T-helper 17 cell (primary cell): Measurements from ENCODE around the gene DAND5. TPM values are rescaled to one million over a fixed set of nuclear protein-coding genes. Genes with fewer than 3 reads are reported as not detected.

ENCODE experiments used
- ATAC-seq: fragments of 150-1000 bp; cut with Tn5 transposase; 2 replicates; pipeline ENCODE4 v1.10.0; 2021; ENCODE audit warnings: mild to moderate bottlenecking, moderate library complexity
- DNase-seq, 3 donors: peaks; one replicate each; pipeline versions ENCODE4 v3.0.0 to v3.0.0-alpha.2; 2020 to 2021
- H3K9me3 ChIP-seq: one replicate; pipeline ENCODE4 v1.7.0; 2013; ENCODE audit warnings: low read length, mild to moderate bottlenecking; ENCODE audit not compliant: control insufficient read depth, poor library complexity, severe bottlenecking
- H3K27ac Mint-ChIP-seq: one replicate; pipeline ENCODE4 v1.8.0; 2022; ENCODE audit warnings: mild to moderate bottlenecking, moderate library complexity, mixed read lengths
- H3K27me3 Mint-ChIP-seq: one replicate; pipeline ENCODE4 v1.8.0; 2022; ENCODE audit warnings: mixed read lengths
- H3K36me3 Mint-ChIP-seq: one replicate; pipeline ENCODE4 v1.8.0; 2022; ENCODE audit warnings: low read depth, mixed read lengths
- H3K4me1 Mint-ChIP-seq: one replicate; pipeline ENCODE4 v1.8.0; 2022; ENCODE audit warnings: mild to moderate bottlenecking, mixed read lengths
- H3K4me3 Mint-ChIP-seq: one replicate; pipeline ENCODE4 v1.8.0; 2022; ENCODE audit warnings: mild to moderate bottlenecking, moderate library complexity, mixed read lengths
- total RNA-seq, 4 donors: library from RNA in 2 of 4; stranded (reverse) in 2 of 4; gene quantifications; one replicate each; pipeline ENCODE4 v1.2.3 and lab custom pipeline; 2022 to 2026

The DAND5 gene, protein sequence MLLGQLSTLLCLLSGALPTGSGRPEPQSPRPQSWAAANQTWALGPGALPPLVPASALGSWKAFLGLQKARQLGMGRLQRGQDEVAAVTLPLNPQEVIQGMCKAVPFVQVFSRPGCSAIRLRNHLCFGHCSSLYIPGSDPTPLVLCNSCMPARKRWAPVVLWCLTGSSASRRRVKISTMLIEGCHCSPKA
- not detected for total RNA-seq
- total RNA-seq (lab: John Stamatoyannopoulos, UW): 0 to 0.12 reads per million in 2 donors

DNA sequence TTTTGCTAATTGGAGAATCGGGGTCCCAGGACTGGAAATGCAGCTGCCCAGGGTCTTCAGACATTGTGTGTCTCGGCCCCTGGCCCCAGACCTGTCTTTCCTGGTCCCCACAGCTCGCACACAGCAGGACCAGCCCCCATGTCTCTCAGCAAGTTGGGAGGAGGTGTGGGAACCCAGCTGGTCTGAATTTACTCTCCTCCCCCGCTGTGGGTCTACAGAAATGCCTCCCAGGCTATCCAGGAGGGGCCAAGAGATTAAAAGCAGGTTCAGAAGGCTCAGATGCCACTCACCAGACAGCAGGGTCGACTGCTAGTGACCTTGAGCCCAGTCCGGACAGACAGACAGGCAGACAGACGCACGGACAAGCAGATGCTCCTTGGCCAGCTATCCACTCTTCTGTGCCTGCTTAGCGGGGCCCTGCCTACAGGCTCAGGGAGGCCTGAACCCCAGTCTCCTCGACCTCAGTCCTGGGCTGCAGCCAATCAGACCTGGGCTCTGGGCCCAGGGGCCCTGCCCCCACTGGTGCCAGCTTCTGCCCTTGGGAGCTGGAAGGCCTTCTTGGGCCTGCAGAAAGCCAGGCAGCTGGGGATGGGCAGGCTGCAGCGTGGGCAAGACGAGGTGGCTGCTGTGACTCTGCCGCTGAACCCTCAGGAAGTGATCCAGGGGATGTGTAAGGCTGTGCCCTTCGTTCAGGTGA, at the start of gene DAND5:
TSS of gene DAND5 (plus strand) at position 285 of the 697 bp plus-strand sequence. CDS start at position 370, 85 bp downstream.
- Mint-ChIP-seq H3K27me3 (no peaks in the 10 kb centered on the region), H3K4me1 (peaks cover 4% of the 10 kb centered on the region), H3K36me3 (no peaks in the 10 kb centered on the region), H3K27ac (no peak within 1 kb of the TSS), H3K4me3 (no peak within 1 kb of the TSS)
- H3K9me3 ChIP-seq: no peaks in the 10 kb centered on the region
- ATAC-seq (no peak), DNase-seq (no peak)

DNA sequence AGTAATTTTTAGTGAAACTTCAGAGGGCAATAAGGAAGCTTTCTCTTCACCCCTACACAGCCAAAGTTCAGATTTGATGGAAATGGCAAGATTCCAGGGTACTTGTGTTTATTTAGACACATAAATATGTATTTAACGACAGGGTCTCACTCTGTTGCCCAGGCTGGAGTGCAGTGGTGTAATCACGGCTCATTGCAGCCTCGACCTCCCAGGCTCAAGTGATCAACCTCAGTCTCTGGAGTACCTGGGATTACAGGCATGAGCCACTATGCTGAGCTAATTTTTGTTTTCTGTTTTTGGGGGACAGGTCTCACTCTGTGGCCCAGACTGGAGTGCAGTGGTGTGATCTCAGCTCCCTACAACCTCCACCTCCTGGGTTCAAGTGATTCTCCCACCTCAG, 48.3 kb upstream of the DAND5 start:
- no peaks in the 10 kb centered on the region for H3K9me3 ChIP-seq
- Mint-ChIP-seq H3K27ac (peak overlapping the region; percentile 90), H3K27me3 (no peaks in the 10 kb centered on the region), H3K4me1 (peaks cover 14% of the 10 kb centered on the region), H3K36me3 (peaks cover 4% of the 10 kb centered on the region), H3K4me3 (no peak overlapping the region)
- DNase-seq: no peak
- ATAC-seq: no peak

DNA sequence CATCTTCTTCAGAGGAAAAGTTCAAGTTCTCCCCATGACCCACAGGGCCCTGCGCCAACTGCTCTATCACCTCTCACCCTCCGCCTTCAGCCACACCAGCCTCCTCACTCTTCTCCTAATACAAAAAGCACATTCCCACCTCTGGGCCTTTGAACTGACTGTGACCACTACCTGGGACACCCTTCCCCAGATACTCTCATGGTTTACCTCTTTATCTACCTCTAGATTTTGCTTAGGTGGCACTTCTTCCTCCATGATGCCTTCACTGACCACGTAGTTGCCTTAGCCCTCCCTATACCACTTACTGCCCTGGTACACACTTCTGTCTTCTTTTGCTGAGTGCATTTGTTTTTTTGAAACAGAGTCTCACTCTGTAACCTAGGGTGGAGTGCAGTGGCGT, 46.4 kb upstream of the DAND5 start:
- Mint-ChIP-seq H3K27me3 (no peaks in the 10 kb centered on the region), H3K4me3 (no peak overlapping the region), H3K36me3 (peaks cover 4% of the 10 kb centered on the region), H3K4me1 (peaks cover 11% of the 10 kb centered on the region), H3K27ac (peak overlapping the region; percentile 32)
- no peak for ATAC-seq
- no peak for DNase-seq
- no peaks in the 10 kb centered on the region for H3K9me3 ChIP-seq

DNA sequence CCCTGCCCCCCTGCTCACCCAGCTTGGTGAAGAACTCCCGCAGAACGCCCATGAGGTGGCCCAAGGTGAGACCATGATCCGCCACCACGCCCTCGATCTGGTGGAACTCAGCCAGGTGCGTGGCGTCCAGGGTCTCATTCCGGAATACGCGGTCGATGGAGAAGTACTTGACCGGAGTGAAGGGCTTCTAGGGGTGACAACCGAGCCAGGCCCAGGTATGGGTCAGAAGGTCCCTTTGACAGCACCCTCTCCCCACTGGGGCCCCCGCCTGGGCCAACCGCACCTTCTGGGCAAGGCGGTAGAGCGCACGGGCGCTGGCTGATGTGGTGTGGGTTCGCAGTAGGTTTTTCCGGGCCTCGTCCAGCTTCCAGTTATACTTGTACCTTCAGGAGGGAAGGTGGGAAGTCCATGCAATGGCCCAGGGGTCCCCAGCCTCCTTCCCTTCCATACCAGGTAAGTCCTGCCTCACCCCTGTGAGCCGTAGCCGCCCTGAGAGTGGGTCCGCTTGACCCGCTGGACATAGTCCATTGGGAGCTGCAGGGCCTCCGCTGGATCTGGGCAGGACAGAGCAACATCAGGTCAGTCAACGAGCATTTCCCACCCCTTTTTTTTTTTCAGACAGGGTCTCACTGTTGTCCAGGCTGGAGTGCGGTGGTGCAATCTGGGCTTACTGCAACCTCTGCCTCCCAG, 44.6 kb upstream of the DAND5 start:
- H3K27me3 Mint-ChIP-seq: no peaks in the 10 kb centered on the region
- peaks cover 8% of the 10 kb centered on the region for H3K36me3 Mint-ChIP-seq
- H3K4me3 Mint-ChIP-seq: no peak overlapping the region
- H3K4me1 Mint-ChIP-seq: peaks cover 6% of the 10 kb centered on the region
- DNase-seq (no peak), ATAC-seq (no peak)
- no peak overlapping the region for H3K27ac Mint-ChIP-seq
- no peaks in the 10 kb centered on the region for H3K9me3 ChIP-seq

DNA sequence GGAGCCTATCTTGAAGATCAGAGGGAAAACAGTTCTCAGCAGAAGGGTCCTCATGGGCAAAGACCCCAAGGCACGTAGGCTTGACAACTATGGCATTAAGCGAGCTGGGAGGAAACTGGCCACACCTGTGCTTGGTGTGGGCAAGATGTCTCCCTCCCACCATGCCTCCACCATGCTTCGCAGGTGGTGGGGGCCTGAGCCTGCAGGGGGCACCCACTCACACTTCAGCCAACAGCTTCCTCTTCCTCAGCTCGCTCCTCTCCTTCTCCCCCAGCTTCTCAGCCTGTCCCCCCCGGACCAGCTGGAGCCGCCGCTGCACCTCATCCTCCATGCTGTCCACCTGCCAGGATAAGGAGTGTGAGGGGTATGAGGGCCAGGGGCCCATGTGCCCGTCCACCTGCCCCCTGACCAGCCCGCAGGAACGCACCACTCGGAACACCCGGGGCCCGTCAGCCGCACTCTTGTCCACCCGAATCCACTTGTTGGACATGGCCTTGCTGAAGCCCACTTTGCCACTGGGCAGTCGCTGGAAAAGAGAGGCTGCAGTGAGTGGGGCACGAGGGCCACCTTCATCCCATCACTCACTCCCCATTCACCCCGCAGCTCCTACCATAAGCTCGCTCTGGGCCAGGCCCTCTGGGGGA, 39.3 kb upstream of the DAND5 start:
- Mint-ChIP-seq H3K27me3 (no peaks in the 10 kb centered on the region), H3K4me1 (peaks cover 18% of the 10 kb centered on the region), H3K27ac (no peak overlapping the region), H3K4me3 (no peak overlapping the region), H3K36me3 (peaks cover 3% of the 10 kb centered on the region)
- DNase-seq: no peak
- H3K9me3 ChIP-seq: no peaks in the 10 kb centered on the region
- no peak for ATAC-seq

DNA sequence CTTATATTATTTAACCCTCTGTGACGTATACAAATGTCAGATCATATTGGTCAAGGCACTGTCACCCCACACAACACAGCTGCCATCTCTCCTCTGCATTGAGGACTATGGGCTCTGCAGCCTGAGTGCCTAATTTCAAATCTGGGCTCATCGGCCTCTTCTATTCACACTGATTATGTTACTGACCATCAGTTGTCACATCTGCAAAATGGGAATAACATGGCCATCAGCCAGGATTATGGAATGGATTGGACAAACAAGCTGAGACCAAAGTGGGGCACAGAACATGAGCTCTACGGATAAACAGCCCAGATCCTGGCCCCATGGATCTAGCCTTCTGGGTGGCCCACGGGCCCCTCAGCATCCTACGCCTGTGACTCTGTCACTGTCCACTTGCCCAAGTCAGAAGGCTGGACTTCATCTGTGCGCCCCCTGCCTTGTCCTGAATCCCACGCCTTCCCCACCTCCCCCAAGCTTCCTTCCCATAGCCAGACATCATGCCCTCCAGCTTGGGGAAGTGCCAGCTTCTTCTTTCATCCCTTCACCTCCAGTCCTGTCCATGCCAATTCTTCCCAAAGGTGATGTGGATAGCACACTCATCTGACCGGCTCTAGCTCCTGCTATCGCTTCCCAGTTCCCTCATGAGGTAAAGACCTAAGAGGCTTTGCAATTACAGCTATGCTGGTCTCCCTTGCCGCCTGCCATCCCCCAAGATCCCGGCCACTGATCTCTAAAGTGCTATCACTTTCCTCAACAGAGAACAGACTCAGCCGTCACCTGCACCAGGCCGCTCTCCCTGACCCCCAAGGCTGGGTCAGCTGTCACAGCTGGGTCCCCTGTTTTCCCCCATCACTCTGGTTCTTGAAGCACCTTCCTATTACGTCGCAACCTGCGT, 36.7 kb upstream of the DAND5 start:
- Mint-ChIP-seq H3K36me3 (peaks cover 3% of the 10 kb centered on the region), H3K27me3 (no peaks in the 10 kb centered on the region), H3K4me3 (peak overlapping the region; percentile 98), H3K4me1 (peaks cover 25% of the 10 kb centered on the region), H3K27ac (peak overlapping the region; percentile 95)
- H3K9me3 ChIP-seq: no peaks in the 10 kb centered on the region
- ATAC-seq: no peak
- no peak for DNase-seq

DNA sequence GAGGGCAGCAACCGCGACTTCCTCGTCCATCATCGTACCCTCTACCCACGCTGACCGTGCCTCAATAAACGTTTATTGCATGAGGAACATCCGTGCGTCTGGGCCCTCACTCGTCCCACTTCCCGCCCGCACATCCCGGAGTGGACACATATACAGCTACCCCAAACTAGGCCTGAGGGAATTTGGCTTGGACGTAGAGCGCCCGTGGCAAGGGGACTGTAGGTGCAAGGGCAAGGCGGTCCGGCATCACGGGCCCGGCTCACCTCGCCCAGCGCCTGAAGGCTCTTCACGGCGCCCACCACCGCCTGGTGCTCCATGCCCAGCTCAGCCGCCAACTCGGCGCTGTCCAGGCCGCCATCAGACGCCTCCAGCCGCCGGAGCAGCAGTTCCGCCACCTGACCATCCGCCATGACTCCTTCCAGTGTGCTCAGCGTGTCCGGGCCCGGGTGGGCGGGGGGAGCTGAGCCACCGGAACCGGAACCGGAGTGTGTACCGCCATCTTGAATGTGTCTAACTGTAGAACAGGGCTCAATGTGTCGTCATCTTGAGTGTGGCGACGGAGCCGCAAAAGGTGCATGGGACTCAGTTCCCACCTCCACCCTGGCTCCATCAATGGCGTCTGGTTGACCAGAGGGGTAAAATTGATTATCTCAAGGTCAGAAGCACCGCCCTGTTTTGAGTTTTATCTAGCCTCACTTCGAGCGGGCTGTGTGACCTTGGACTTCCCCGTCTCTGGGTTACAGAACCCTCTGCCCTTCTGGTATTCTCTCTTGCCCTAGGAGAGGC, 35.9 kb upstream of the DAND5 start, which contains the start of gene FARSA:
TSS of gene FARSA (minus strand) at position 425 of the 786 bp plus-strand sequence. CDS start at position 410, 15 bp downstream.
- peak; percentile 64 for ATAC-seq
- DNase-seq: peak; percentile 75 to 83 (median 78)
- H3K4me3 Mint-ChIP-seq: peak within 1 kb of the TSS; percentile 98
- H3K27ac Mint-ChIP-seq: peak within 1 kb of the TSS; percentile 95
- no peaks in the 10 kb centered on the region for H3K36me3 Mint-ChIP-seq
- peaks cover 32% of the 10 kb centered on the region for H3K4me1 Mint-ChIP-seq
- no peaks in the 10 kb centered on the region for H3K27me3 Mint-ChIP-seq
- H3K9me3 ChIP-seq: no peaks in the 10 kb centered on the region

DNA sequence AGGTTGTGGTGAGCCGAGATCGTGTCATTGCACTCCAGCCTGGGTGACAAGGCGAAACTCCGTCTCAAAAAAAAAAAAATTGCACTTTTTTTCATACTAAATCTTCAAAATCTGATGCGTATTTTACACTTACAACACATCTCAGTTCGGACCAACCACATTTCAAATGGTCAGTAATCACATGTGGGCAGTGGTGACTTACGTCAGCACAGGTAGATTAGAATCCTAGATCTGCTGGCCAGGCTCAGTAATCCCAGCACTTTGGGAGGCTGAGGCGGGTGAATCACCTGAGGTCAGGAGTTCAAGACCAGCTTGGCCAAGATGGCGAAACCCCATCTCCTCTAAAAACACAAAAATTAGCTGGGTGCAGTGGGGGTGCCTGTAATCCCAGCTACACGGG, 34.3 kb upstream of the DAND5 start:
- H3K4me3 Mint-ChIP-seq: no peak overlapping the region
- H3K36me3 Mint-ChIP-seq: peaks cover 3% of the 10 kb centered on the region

DNA sequence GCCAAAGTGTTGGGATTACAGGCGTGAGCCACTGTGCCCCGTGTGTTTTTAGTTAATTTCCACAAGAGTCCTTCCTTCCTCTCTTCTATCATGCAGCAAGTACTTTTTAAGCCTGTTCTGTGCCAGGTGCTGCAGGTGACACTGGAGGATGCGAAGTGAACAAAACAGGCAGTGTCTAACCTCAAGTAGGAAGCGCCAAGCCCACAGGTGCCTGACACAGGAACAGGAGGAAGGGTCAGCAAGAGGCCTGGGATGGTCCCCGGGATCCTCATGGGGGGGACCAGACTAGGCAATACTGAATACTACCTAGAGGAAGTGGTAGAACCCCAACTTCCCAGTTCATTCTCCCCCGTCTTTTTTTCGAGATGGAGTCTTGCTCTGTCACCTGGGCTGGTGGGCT, 32.8 kb upstream of the DAND5 start:
- H3K4me1 Mint-ChIP-seq: peaks cover 53% of the 10 kb centered on the region
- no peaks in the 10 kb centered on the region for H3K9me3 ChIP-seq
- H3K27ac Mint-ChIP-seq: peak overlapping the region; percentile 98
- ATAC-seq (no peak), DNase-seq (no peak)
- no peak overlapping the region for H3K4me3 Mint-ChIP-seq
- H3K36me3 Mint-ChIP-seq: peaks cover 3% of the 10 kb centered on the region
- H3K27me3 Mint-ChIP-seq: no peaks in the 10 kb centered on the region

More for the DNA sequence above, 34.3 kb upstream of the DAND5 start:
- Mint-ChIP-seq H3K4me1 (peaks cover 46% of the 10 kb centered on the region), H3K27me3 (no peaks in the 10 kb centered on the region), H3K27ac (no peak overlapping the region)
- DNase-seq: no peak
- no peak for ATAC-seq
- H3K9me3 ChIP-seq: no peaks in the 10 kb centered on the region

DNA sequence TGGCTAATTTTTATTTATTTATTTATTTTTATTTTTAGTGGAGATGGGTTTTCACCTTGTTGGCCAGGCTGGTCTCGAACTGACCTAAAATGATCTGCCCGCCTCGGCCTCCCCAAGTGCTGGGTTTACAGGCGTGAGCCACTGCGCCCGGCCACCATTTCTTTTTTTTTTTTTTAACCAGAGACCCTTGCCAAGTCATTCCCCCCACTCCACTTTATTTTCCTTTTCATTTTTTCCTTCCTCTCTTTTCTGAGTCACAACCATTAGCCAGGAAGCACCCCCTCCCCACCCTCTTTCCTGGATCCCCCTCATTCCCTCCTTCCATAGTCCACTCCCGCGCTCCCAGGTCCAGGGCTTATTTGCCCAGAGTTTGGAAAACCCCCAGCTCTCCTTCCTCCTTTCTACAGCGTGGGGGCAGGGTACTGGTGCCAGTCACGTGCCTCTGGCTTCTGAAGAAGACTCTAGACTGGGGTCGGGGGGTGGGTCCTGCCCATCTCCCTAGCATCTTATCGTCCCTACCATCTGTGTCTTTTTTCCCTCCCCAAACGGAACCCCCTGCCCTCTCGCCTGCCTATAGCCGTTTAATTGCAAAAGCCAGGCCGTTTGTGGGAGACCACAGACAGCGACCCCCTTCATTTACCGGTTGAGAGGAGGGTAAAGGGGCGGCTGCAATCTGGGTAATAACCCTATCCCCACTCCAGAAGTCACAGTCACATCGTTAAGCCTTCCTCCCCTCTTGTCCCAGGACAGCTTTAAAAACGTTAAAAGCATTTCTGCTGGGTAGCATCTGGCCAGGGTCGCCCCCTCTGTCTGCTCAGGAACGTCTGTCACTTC, 32.1 kb upstream of the DAND5 start:
- no peaks in the 10 kb centered on the region for H3K27me3 Mint-ChIP-seq
- H3K4me3 Mint-ChIP-seq: peak overlapping the region; percentile 97
- peaks cover 52% of the 10 kb centered on the region for H3K4me1 Mint-ChIP-seq
- peak overlapping the region; percentile 98 for H3K27ac Mint-ChIP-seq
- H3K9me3 ChIP-seq: no peaks in the 10 kb centered on the region
- ATAC-seq (no peak), DNase-seq (no peak)
- peaks cover 3% of the 10 kb centered on the region for H3K36me3 Mint-ChIP-seq
